Skin of body (tissue), 2 donors: ENCODE measurements around the gene ADIRF. TPM values are rescaled to one million over a fixed set of nuclear protein-coding genes. Genes with fewer than 3 reads are reported as not detected.
"Not testable (repeated sequence)": the region's sequence is repeated elsewhere in the genome, so short reads cannot be mapped to it uniquely, and the experiment has no call there.

ENCODE experiments used
- DNase-seq: peaks from one replicate; lab custom pipeline; 2025; lab: John Stamatoyannopoulos, UW
- total RNA-seq: library from RNA; depleted of rRNA; stranded (reverse); fragments of >200 nt; gene quantifications from one replicate; pipeline ENCODE4 v1.2.3, GENCODE V29; 2014

The ADIRF gene
- total RNA-seq, 1 donor from 2014 or later = 69.2 TPM

DNA sequence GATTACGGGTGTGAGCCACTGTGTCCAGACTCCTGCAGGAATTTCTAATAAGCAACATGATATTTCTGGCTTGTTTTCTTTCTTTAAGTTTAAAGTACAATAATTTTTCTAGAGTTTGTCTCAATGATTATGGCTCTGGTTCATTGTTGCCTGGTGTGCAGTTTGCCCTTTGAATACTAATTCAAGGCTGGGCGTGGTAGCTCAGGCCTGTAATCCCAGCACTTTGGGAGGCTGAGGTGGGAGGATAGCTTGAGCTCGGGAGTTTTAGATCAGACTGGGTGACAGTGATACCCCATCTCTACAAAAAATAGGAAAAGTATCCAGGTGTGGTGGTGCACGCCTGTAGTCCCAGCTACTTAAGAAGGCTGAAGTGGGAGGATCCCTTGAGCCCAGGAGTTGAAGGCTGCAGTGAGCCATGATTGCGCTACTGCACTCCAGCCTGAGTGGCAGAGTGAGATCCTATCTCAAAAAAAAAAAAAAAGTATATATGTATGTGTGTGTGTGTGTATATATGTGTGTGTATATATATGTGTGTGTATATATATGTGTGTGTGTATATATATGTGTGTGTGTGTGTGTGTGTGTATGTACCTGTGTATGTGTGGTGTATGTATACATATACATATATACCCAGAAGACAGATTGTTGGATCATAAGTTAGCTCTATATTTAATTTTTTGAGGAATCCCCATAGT is 8.2 kb downstream of the ADIRF start:
- DNase-seq = no peak

DNA sequence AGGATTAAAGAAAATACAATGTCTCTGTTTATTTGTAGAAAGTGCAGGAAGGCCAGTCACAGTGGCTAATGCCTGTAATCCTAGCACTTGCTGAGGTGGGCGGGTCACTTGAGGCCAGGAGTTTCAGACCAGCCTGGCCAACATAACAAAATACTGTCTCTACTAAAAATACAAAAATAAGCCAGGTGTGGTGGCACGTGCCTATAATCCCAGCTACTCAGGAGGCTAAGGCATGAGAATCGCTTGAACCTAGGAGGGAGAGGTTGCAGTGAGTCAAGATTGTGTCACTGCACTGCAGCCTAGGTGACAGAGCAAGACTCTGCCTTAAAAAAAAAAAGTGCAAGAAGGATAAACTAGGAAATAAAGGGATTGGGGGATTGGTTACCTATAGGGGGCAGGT is 10.2 kb downstream of the ADIRF start:
- not testable (repeated sequence) for DNase-seq

DNA sequence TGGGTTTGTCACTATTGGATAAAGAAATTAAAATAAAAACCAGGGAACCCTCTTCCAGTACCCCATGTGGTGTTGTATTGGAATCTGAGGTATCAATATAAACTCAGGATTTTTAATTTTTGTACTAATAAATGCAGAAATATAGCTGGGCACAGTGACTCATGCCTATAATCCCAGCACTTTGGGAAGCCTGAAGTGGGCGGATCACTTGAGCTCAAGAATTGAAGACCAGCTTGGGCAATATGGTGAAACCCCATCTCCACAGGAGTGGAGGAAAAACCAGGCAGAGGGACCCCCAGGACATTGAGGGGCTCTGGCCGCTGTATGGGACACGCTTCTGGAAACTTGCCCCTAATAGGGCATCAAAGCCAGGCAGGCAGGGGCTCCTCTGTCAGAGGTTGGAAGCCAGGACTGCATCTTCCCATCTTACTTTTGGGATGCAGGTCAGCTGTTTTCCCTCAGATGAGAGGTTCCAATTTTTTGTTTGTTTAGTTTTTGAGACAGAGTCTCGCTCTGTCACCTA is 11.1 kb downstream of the ADIRF start:
- no peak for DNase-seq

DNA sequence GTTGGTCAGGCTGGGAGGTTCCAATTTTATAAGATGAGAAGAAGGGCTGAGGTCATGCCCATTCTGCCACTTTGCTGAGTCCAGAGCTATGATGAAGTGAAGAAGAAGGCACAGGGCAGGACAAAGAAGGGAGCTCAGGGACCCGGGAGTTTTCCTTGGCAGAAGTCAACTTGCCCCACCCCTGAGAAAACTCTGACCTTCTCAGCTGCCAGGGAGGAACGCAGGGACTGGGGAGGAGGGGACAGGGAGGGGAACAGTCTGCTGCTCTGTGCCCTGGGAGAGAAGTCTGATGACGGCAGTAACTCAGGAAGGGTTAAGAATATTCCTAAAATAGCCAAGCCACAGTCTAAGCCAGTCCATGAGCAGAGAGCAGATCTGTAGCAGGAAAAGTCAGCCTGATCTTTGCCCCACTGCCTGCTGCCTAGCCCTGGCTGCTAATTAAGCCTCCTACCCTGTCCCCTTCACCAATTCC is 11.7 kb downstream of the ADIRF start:
- DNase-seq = no peak

DNA sequence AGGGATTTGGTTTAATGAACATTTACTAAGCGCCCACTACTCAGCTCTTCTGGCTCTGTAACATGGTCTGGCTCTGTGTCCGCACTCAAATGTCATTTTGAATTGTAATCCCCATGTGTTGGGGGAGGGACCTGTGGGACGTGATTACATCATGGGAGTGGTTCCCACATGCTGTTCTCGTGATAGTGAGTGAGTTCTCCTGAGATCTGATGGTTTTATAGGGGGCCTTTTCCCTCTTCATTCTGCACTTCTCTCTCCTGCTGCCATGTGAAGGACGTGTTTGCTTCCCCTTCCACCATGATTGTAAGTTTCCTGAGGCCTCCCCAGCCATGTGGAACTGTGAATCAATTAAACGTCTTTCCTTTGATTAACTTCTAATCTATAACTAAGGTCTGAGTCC is 12.7 kb downstream of the ADIRF start:
- not testable (repeated sequence) for DNase-seq

DNA sequence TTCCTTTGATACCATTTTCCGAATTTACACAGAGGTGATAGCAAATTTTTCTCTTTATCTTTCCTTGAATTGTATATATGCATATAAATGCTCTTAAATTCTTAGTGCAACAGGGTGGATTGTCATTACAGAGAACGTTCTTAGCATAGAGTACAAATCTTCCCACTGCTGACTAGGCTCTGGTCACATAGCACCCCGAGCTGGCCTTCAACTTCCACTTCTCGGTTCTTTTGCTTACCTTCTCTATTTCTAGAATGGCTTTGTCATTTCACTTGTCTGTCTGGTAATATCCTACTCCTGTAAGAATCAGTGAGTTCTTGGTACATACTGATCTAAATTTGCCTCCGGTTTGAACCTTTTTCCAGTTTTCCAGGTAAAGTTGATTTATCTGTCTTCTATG is 13.4 kb downstream of the ADIRF start:
- DNase-seq = no peak

DNA sequence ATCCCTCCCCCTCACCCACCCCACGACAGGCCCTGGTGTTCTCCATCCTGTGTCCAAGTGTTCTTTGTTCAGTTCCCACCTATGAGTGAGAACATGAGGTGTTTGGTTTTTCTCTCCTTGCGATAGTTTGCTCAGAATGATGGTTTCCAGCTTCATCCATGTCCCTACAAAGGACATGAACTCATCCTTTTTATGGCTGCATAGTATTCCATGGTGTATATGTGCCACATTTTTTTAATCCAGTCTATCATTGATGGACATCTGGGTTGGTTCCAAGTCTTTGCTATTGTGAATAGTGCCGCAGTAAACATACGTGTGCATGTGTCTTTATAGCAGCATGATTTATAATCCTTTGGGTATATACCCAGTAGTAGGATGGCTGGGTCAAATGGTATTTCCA is 16.2 kb downstream of the ADIRF start:
- DNase-seq = not testable (repeated sequence)

DNA sequence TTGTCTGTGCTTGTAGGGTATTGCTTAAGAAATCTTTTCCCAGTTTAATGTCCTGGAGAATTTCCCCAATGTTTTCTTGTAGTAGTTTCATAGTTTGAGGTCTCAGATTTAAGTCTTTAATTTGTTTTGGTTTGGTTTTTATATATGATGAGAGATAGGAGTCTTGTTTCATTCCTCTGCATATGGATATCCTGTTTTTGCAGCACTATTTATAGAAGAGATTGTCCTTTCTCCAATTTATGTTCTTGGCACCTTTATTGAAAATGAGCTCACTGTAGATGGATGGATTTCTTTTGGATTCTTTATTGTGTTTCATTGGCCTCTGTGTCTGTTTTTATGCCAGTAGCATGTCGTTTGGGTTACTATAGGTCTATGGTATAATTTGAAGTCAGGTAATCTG is 20.2 kb downstream of the ADIRF start:
- DNase-seq = no peak

DNA sequence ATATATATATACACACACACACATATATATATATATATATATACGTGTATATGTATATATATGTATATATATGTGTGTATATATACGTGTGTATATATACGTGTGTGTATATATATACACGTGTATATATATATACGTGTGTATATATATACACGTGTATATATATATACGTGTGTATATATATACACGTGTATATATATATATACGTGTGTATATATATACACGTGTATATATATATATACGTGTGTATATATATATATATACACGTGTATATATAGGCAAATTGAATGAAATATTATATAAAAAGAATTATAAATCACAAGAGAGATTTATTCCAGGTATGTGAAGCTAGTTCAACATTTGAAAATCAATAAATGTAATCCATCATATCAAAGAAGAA is 23.1 kb downstream of the ADIRF start:
- not testable (repeated sequence) for DNase-seq

DNA sequence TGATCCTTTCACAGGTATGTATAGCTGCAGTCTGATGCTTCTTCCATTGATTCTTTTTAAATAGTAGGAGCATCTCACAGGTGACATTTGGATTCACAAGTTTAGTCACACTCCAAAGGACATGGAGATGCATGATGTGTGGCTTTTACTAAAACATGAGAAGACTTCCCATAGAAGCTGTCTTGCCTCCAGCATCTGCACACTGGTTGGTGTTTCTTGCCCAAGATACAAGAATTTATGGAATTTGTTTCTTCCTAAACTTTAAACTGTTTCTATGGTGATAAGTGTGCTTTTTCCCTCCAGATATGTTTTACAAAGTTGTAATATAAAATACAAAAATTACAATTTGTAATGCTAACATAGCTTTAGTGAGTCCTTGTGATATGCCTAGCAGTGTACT is 24.2 kb downstream of the ADIRF start:
- no peak for DNase-seq

DNA sequence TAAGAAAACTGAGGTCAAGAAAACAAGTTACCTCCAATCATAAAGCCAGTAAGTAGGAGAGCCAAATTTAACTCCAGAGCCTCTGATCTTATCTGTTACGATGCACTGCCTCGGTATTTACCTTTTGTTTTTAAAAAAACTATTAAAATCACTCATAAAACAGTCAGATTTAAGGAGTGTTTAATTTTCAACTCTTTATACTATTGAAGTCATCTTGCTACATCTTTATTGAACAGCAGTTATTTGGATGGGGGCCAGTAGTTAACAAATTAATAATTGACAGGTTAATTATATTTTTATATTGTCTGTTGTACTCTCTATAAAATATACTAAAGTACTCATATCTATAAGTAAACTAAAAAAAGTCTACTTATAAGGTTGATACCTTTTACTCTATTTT is 24.6 kb downstream of the ADIRF start:
- no peak for DNase-seq

DNA sequence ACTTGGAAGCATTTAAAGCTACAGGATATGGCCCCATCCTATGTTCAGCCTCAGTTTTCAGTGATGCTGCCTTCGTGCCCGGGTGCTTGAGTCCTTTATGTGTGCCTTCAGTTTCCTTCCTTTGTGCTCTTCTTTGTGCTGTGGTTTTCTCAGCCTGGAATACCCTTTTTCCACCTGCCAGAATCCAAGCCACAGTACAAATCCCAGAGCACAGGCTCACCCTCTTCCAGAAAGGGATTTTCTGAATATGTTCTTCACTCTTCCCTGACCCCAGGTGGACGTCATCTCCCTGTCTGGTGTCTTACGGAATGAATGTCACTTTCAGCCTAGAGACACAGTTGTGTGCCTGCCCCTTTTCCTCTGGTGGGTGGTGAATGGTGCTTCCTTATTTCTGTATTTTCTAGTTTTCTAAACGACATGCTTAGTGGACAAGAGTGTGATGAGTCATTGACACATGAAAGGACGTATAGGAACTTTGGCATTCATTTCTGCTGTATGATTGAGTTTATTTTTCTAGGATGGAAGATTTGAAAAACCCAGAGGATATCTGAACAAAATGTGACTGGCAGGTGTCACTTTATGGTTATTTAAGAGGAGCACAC is 31.6 kb downstream of the ADIRF start:
- not testable (repeated sequence) for DNase-seq

DNA sequence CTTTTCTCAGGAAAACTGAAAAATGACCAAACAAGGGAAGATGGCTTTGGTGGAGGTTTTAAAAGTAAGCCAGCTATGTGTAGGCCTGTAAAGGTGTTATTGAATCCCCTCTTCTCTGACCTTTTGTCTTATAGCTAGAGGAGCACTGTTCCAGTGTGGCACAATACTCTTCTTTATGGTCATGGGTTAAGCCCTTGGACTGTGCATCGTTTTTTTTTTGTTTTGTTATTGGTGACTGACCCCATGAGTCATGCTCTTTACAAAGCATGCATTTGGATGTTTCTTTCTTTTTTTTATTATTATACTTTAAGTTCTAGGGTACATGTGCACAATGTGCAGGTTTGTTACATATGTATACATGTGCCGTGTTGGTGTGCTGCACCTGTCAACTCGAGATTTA is 32.2 kb downstream of the ADIRF start:
- no peak for DNase-seq

DNA sequence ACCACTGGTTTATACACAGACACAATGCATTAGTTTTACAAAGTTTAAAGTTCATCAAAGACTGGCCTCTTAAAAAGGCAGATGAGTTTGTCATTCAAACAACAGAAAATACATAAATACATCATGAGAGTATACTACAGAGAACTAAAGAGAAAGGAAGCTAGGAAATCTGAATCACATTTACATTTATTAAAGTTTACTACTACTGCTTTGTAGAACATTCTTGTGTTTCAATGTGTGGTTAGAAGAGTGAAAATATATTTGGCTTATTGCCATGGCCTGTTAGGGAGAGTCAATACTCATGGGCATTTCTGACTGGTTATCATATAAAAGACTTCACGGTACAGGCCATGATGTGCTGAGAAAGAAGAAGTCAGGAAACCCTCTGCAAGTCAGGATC is 38.8 kb downstream of the ADIRF start:
- not testable (repeated sequence) for DNase-seq

DNA sequence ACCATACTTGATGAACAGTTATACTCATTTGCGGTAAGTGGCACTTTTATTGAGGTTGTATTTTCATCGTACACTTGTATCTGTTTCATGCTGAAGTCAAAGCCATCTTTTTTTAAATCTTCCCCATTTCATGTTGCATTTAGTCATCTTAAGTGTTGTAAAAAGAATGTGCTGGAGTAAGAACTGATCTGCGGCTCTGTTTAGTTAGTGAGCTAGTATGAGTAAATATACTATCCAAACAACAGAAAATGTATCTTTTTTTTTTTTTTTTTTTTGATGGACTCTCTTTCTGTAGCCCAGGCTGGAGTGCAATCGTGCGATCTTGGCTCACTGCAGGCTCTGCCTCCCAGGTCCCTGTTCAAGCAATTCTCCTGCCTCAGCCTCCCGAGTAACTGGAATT is 39.4 kb downstream of the ADIRF start:
- not testable (repeated sequence) for DNase-seq

DNA sequence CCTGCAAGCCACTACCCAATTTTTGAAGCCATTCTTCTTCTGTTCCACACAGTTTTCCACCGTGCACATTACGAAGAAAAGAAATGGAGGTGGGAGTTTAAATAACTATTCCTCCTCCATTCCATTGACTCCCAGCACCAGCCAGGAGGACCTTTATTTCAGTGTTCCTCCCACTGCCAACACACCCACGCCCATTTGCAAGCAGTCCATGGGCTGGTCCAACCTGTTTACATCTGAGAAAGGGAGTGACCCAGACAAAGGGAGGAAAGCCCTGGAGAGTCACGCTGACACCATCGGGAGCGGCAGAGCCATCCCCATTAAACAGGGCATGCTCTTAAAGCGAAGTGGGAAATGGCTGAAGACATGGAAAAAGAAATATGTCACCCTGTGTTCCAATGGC is 40.0 kb downstream of the ADIRF start:
- not testable (repeated sequence) for DNase-seq

DNA sequence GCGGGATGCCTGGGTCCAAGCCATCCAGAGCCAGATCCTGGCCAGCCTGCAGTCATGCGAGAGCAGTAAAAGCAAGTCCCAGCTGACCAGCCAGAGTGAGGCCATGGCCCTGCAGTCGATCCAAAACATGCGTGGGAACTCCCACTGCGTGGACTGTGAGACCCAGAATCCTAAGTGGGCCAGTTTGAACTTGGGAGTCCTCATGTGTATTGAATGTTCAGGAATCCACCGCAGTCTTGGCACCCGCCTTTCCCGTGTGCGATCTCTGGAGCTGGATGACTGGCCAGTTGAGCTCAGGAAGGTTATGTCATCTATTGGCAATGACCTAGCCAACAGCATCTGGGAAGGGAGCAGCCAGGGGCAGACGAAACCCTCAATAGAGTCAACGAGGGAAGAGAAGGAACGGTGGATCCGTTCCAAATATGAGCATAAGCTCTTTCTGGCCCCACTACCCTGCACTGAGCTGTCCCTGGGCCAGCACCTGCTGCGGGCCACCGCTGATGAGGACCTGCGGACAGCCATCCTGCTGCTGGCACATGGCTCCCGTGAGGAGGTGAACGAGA is 40.9 kb downstream of the ADIRF start:
- DNase-seq = not testable (repeated sequence)

DNA sequence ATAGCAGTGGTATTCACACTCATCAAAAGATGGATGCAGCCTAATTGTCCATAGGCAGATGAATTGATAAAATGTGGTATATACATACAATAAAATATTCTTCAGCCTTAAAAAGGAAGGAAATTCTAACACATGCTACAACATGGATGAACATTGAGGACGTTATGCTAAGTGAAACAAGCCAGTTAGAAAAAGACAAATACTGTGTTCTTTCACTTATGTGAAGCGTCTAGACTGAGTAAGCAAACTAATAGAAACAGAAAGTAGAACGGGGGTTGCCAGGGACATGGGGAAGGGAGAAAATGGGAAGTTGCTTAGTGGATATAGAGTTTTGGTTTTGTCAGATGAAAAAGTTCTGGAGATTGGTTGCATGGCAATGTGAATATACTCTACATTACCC is 45.2 kb downstream of the ADIRF start:
- not testable (repeated sequence) for DNase-seq

DNA sequence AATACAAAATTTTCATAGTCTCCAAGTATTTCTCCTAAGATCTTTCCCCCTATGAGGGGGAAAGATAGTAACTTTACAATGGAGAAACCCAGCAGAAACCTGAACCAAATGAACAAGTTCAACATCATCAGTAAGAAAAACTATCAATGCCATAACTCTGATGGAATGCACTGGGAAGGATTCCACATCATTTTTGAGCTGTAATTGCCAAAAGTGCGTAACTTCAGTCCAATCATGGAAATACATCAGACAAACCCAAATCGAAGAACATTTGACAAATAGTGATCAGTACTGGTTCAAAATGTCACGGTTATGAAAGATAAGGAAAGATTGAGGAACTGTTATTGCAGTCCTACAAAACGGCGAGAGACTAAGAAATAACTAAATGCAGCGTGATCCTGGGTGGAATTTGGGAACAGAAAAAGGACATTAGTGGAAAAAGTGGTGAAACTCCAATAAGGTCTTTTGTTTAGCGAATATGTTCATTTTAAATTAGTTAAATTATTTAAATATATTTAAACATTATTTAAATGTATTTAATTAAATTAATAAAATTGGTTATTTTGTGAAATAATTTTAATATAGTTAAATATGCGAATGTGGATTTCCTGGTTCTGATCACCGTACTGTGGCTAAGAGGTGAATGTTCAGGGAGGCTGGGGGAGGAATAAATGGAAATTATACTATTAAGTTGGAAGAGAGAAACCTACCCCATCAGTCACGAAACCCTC is 46.9 kb downstream of the ADIRF start:
- DNase-seq = peak; percentile 33

DNA sequence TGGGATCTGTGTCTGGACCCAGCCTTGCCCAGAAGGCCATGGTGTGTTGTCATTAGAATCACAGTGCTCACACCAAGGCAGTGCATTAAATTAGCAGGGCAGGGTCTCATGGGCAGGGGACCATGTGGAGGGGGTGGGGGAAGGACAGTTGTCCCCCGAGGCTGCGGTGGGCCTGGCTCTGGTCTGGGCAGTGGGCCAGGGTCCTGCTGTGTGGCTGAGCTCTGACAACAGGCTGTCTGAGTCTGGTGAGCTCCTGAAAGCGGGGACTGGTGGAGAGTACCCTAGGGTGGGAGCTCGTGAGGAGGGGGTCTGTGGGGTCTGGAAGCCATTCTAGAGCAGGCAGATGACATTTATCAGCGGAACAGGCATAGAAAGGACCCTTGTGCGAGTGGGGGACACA is 49.8 kb downstream of the ADIRF start:
- DNase-seq = not testable (repeated sequence)

DNA sequence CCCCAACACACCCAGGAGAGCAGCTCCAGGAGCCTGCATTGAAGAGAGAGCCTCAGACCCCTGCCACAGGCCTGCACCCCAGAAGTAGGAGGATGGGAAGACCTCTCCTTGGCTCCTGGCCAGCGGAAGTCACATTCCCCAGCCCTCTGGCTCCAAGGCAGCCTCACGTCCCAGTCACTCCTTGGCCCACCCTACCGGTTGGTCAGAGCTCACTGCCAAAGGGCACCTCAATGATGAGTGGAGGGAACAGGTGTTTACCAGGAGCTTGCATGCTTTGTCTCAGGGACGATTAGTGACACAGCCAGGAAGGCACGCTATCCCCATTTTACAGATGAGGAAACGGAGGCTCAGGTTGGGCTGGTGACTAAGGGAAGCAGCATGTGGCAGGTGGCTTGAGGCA is 50.8 kb downstream of the ADIRF start:
- DNase-seq = not testable (repeated sequence)

DNA sequence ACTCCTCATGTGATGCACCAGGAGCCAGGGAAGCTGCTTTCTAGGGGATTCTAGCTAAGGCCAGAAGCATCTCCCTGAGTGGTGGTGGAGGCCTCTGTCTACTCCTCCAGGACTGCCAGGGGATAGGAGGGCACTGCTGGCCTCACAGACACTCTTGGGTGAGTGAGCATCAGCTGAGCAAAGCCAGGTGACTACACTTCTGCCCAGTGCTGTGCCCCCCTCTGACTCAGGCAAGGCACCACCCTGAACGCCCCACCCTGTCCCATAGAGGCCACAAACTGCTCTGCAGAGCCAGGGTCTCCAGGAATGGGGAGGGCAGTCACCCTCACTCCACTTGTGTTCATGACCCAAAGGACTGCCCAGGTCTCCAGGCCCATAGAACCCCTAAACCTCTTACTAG is 51.2 kb downstream of the ADIRF start:
- not testable (repeated sequence) for DNase-seq
